ENCODE data around the gene SLC7A4.

DNA sequence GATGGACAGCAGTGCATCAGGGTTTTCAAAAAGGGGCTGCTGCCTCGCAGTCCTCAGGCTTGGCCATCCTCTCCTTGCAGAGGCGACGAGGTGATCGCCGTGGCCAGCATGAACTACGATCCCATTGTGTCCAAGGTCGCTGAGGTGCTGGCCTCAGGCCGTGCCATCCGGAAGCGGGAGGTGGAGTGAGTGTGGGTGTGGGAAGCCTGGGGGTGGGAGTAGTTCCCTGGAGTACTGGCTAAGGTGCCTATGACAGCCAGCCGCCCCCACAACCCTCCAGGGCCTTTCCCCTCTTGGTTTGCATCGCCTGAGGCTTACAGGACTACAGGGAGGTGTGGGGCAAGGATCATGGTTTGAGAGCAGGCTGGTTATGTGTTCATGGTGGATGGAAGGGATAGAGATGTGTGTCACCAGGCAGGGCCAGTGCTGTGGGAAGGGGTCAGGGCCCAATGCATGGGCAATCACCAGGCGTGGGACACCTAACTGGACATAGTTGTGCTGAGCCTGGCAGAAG is 52.4 kb downstream of the SLC7A4 start:
- TF ChIP-seq, protein P1, sequence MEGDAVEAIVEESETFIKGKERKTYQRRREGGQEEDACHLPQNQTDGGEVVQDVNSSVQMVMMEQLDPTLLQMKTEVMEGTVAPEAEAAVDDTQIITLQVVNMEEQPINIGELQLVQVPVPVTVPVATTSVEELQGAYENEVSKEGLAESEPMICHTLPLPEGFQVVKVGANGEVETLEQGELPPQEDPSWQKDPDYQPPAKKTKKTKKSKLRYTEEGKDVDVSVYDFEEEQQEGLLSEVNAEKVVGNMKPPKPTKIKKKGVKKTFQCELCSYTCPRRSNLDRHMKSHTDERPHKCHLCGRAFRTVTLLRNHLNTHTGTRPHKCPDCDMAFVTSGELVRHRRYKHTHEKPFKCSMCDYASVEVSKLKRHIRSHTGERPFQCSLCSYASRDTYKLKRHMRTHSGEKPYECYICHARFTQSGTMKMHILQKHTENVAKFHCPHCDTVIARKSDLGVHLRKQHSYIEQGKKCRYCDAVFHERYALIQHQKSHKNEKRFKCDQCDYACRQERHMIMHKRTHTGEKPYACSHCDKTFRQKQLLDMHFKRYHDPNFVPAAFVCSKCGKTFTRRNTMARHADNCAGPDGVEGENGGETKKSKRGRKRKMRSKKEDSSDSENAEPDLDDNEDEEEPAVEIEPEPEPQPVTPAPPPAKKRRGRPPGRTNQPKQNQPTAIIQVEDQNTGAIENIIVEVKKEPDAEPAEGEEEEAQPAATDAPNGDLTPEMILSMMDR (IDR thresholded peaks at IDR 0.05; ENCODE audit: borderline replicate concordance, extremely low read depth, low read length, poor library complexity, severe bottlenecking) = no peak
- no peak for TF ChIP-seq EZH2 (IDR thresholded peaks at IDR 0.05; ENCODE audit: borderline replicate concordance, low read depth, low read length, severe bottlenecking)

Measured in DND-41 (cell line).